PC-9 (cell line): ENCODE measurements around the gene ZNF628. TPM values are rescaled to one million over a fixed set of nuclear protein-coding genes. Genes with fewer than 3 reads are reported as not detected.

ENCODE experiments used
- BruUV-seq: library from RNA; stranded (reverse); fragments of 400-500 nt; replicated peaks from 2 replicates; lab custom pipeline; 2021; lab: Mats Ljungman, UMichigan
- CTCF ChIA-PET: fragments of 300-600 bp; sonication (Branson Sonifier 250); formaldehyde crosslinking; loops from one replicate; lab custom pipeline; 2022; ENCODE audit warnings: antibody characterized with exemption; lab: Charles Lee
- POLR2A ChIA-PET: fragments of 300-600 bp; sonication (Branson Sonifier 250); formaldehyde crosslinking; loops from one replicate; lab custom pipeline; 2022; ENCODE audit warnings: antibody characterized with exemption; ENCODE audit not compliant: unreplicated experiment; lab: Charles Lee
- DNase-seq, 2 experiments: peaks; one replicate each; pipeline versions ENCODE4 v3.0.0 to v3.0.0-alpha.2; 2015 to 2022; ENCODE audit warnings: mixed read lengths in 1 of 2
- H2AFZ ChIP-seq: fragments of 200-600 bp; sonication (generic); 2 replicates; pipeline ENCODE4 v1.8.1; 2017; ENCODE audit warnings: antibody characterized with exemption
- H3F3A ChIP-seq: fragments of 200-600 bp; sonication (generic); 2 replicates; pipeline ENCODE4 v1.8.1; 2017; ENCODE audit warnings: antibody characterized with exemption, mild to moderate bottlenecking, low read depth; ENCODE audit not compliant: insufficient read depth
- H3K27ac ChIP-seq: fragments of 200-600 bp; sonication (generic); 2 replicates; pipeline ENCODE4 v1.6.1; 2016; ENCODE audit warnings: mixed run types
- H3K27me3 ChIP-seq: fragments of 200-600 bp; sonication (generic); 2 replicates; pipeline ENCODE4 v1.6.1; 2016; ENCODE audit warnings: low read depth, mixed run types; ENCODE audit not compliant: insufficient read depth
- H3K36me3 ChIP-seq: fragments of 200-600 bp; sonication (generic); 2 replicates; pipeline ENCODE4 v1.6.1; 2016; ENCODE audit warnings: low read depth, mixed run types
- H3K4me1 ChIP-seq: fragments of 200-600 bp; sonication (generic); replicated peaks from 2 replicates; pipeline ENCODE4 v1.6.1; 2016; ENCODE audit warnings: mixed run types; ENCODE audit not compliant: insufficient read depth
- H3K4me2 ChIP-seq: fragments of 200-600 bp; sonication (generic); 2 replicates; pipeline ENCODE4 v1.6.1; 2017; ENCODE audit warnings: mixed run types
- H3K4me3 ChIP-seq: fragments of 200-600 bp; sonication (generic); 2 replicates; pipeline ENCODE4 v1.6.1; 2016; ENCODE audit warnings: mixed run types
- H3K79me2 ChIP-seq: fragments of 200-600 bp; sonication (generic); 2 replicates; pipeline ENCODE4 v1.6.1; 2017; ENCODE audit warnings: low read depth, mixed run types
- H3K9me2 ChIP-seq: fragments of 200-600 bp; sonication (generic); 2 replicates; pipeline ENCODE4 v1.8.1; 2017; ENCODE audit warnings: mild to moderate bottlenecking; ENCODE audit not compliant: insufficient read depth
- H3K9me3 ChIP-seq: fragments of 200-600 bp; sonication (generic); 2 replicates; pipeline ENCODE4 v1.8.1; 2016; ENCODE audit warnings: low read depth; ENCODE audit not compliant: insufficient read depth
- H4K20me1 ChIP-seq: fragments of 200-600 bp; sonication (generic); 2 replicates; pipeline ENCODE4 v1.8.1; 2017; ENCODE audit not compliant: insufficient read depth
- CTCF ChIP-seq: fragments of 200-600 bp; sonication (generic); conservative IDR thresholded peaks from 2 replicates; pipeline ENCODE4 v1.6.1; 2017; ENCODE audit warnings: mixed run types, antibody characterized with exemption, mild to moderate bottlenecking, moderate library complexity
- EZH2 ChIP-seq: fragments of 200-600 bp; sonication (generic); IDR thresholded peaks from 2 replicates; pipeline ENCODE4 v1.8.0; 2017; ENCODE audit warnings: antibody characterized with exemption, low read depth
- intact Hi-C: fragments of 100-400 bp; cut with micrococcal nuclease; formaldehyde crosslinking; loops from one replicate; pipeline ENCODE4 v1.10.0; 2022; ENCODE audit not compliant: unreplicated experiment
- total RNA-seq: library from RNA; stranded (reverse); gene quantifications from 2 replicates; pipeline ENCODE4 v1.2.3, GENCODE V29; 2021

Gene ZNF628
- total RNA-seq, 1 experiment from 2014 or later: 19.3 TPM

- Histone ChIP-seq H3F3A (peaks cover 30% of the 10 kb centered on the region; the same call in 1 of the 2 replicates), H3K27me3 (no peaks in the 10 kb centered on the region), H3K9me3 (no peaks in the 10 kb centered on the region), H3K4me1 (peaks cover 9% of the 10 kb centered on the region), H2AFZ (no peak overlapping the region), H3K4me3 (no peak overlapping the region), H3K36me3 (no peaks in the 10 kb centered on the region), H3K4me2 (no peak overlapping the region), H3K27ac (no peak overlapping the region), H3K9me2 (no peaks in the 10 kb centered on the region), H3K79me2 (no peaks in the 10 kb centered on the region), H4K20me1 (no peaks in the 10 kb centered on the region)
- CTCF ChIA-PET: no interaction called here
- no peak for TF ChIP-seq CTCF
- TF ChIP-seq EZH2: no peak
- BruUV-seq: no TSS peak
- POLR2A ChIA-PET: no interaction called here
- no peak for DNase-seq
- intact Hi-C loops: no loop called here
Measured at GRCh38 chr19:55530996-55531395, 54.6 kb downstream of the ZNF628 start.

Other genes with a start within 250 kb of the ZNF628 start
- 18.1 and 18.4 TPM in 2 replicates for gene TMEM86B, start 247.9 kb upstream of the ZNF628 start, total RNA-seq
- gene PPP6R1, start 217.6 kb upstream of the ZNF628 start, total RNA-seq: 136 and 159 TPM in 2 replicates
- gene HSPBP1, start 196.5 kb upstream of the ZNF628 start, total RNA-seq: 66.2 and 79.6 TPM in 2 replicates
- gene BRSK1, start 192.6 kb upstream of the ZNF628 start, total RNA-seq: 6.5 and 14.4 TPM in 2 replicates
- not detected in 2 replicates for gene TMEM150B, start 151.3 kb upstream of the ZNF628 start, total RNA-seq
- gene KMT5C, start 136.7 kb upstream of the ZNF628 start, total RNA-seq: 71.6 and 80.7 TPM in 2 replicates
- 3.3 and 3.7 TPM in 2 replicates for gene COX6B2, start 121.9 kb upstream of the ZNF628 start, total RNA-seq
- 0.11 TPM in 1 of 2 replicates, not detected in the other for gene GARIN5B, start 113.4 kb upstream of the ZNF628 start, total RNA-seq
- 4.1 and 6.6 TPM in 2 replicates for gene IL11, start 106.2 kb upstream of the ZNF628 start, total RNA-seq
- gene TMEM190, start 99.8 kb upstream of the ZNF628 start, total RNA-seq: not detected in 2 replicates
- 40.4 and 94.5 TPM in 2 replicates for gene TMEM238, start 92.3 kb upstream of the ZNF628 start, total RNA-seq
- gene RPL28, start 90.7 kb upstream of the ZNF628 start, total RNA-seq: 2,433 and 2,547 TPM in 2 replicates
- 359 and 395 TPM in 2 replicates for gene UBE2S, start 68.8 kb upstream of the ZNF628 start, total RNA-seq
- gene SHISA7, start 33.3 kb upstream of the ZNF628 start, total RNA-seq: not detected in 2 replicates
- 92.4 and 113 TPM in 2 replicates for gene ISOC2, start 15.0 kb upstream of the ZNF628 start, total RNA-seq
- 0.73 and 0.74 TPM in 2 replicates for gene C19orf85, start 11.9 kb upstream of the ZNF628 start, total RNA-seq
- gene NAT14, start 8.6 kb downstream of the ZNF628 start, total RNA-seq: 61.6 and 103 TPM in 2 replicates
- gene SSC5D, start 11.8 kb downstream of the ZNF628 start, total RNA-seq: 3.9 and 4.8 TPM in 2 replicates
- gene SBK2, start 60.5 kb downstream of the ZNF628 start, total RNA-seq: 3.5 and 3.9 TPM in 2 replicates
- gene SBK3, start 68.9 kb downstream of the ZNF628 start, total RNA-seq: 41.4 and 45.0 TPM in 2 replicates
- 49.0 TPM in 2 replicates for gene ZNF579, start 104.2 kb downstream of the ZNF628 start, total RNA-seq
- gene FIZ1, start 122.9 kb downstream of the ZNF628 start, total RNA-seq: 25.2 and 25.4 TPM in 2 replicates
- gene ZNF524, start 123.7 kb downstream of the ZNF628 start, total RNA-seq: 30.0 and 37.0 TPM in 2 replicates
- gene ZNF865, start 129.0 kb downstream of the ZNF628 start, total RNA-seq: 26.8 and 30.3 TPM in 2 replicates
- 5.4 and 7.7 TPM in 2 replicates for gene ZNF784, start 147.9 kb downstream of the ZNF628 start, total RNA-seq
- gene ZNF580, start 164.4 kb downstream of the ZNF628 start, total RNA-seq: 56.6 and 64.7 TPM in 2 replicates
- 53.5 and 81.9 TPM in 2 replicates for gene ZNF581, start 167.0 kb downstream of the ZNF628 start, total RNA-seq
- gene CCDC106, start 171.6 kb downstream of the ZNF628 start, total RNA-seq: 3.2 and 6.7 TPM in 2 replicates
- 252 and 323 TPM in 2 replicates for gene U2AF2, start 178.4 kb downstream of the ZNF628 start, total RNA-seq
- gene EPN1, start 198.6 kb downstream of the ZNF628 start, total RNA-seq: 232 and 274 TPM in 2 replicates